ENCODE data around the gene AAMP.

- no peak for TF ChIP-seq CTCF (conservative IDR thresholded peaks at IDR 0.05; ENCODE audit: low read depth in 2 of 2)
- no peak for TF ChIP-seq POLR2AphosphoS5 (IDR thresholded peaks at IDR 0.05; ENCODE audit: low read depth)
- TF ChIP-seq EZH2 (IDR thresholded peaks at IDR 0.05; ENCODE audit: low read depth, unreplicated experiment), result no peak
- TF ChIP-seq REST (IDR thresholded peaks at IDR 0.05; ENCODE audit: unreplicated experiment), result no peak
- no peak for TF ChIP-seq EZH2phosphoT487 (IDR thresholded peaks at IDR 0.05; ENCODE audit: unreplicated experiment)
- TF ChIP-seq CREB1 (CRISPR knock-in tag; IDR thresholded peaks at IDR 0.05; ENCODE audit: low read depth), result no peak
- no peak for TF ChIP-seq ETS1 (IDR thresholded peaks at IDR 0.05)
- no peak for TF ChIP-seq JUNB (IDR thresholded peaks at IDR 0.05; ENCODE audit: unreplicated experiment)
- TF ChIP-seq ZNF331 (CRISPR knock-in tag; IDR thresholded peaks at IDR 0.05; ENCODE audit: low read depth), result no peak
- no peak for TF ChIP-seq ZNF114 (CRISPR knock-in tag; IDR thresholded peaks at IDR 0.05)
These were observed 51.4 kb downstream of the AAMP start for GRCh38 chr2:218218268-218219185.

Measured in GM23338 (cell line).